GM18526 (cell line): ENCODE measurements around the gene B4GALNT4.

Experiments
- POLR2A ChIP-seq: IDR thresholded peaks from 3 replicates; pipeline ENCODE4 v1.6.1; 2011; ENCODE audit not compliant: insufficient read length; ENCODE audit errors: extremely low read depth

B4GALNT4 gene, protein sequence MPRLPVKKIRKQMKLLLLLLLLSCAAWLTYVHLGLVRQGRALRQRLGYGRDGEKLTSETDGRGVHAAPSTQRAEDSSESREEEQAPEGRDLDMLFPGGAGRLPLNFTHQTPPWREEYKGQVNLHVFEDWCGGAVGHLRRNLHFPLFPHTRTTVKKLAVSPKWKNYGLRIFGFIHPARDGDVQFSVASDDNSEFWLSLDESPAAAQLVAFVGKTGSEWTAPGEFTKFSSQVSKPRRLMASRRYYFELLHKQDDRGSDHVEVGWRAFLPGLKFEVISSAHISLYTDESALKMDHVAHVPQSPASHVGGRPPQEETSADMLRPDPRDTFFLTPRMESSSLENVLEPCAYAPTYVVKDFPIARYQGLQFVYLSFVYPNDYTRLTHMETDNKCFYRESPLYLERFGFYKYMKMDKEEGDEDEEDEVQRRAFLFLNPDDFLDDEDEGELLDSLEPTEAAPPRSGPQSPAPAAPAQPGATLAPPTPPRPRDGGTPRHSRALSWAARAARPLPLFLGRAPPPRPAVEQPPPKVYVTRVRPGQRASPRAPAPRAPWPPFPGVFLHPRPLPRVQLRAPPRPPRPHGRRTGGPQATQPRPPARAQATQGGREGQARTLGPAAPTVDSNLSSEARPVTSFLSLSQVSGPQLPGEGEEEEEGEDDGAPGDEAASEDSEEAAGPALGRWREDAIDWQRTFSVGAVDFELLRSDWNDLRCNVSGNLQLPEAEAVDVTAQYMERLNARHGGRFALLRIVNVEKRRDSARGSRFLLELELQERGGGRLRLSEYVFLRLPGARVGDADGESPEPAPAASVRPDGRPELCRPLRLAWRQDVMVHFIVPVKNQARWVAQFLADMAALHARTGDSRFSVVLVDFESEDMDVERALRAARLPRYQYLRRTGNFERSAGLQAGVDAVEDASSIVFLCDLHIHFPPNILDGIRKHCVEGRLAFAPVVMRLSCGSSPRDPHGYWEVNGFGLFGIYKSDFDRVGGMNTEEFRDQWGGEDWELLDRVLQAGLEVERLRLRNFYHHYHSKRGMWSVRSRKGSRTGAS

DNA sequence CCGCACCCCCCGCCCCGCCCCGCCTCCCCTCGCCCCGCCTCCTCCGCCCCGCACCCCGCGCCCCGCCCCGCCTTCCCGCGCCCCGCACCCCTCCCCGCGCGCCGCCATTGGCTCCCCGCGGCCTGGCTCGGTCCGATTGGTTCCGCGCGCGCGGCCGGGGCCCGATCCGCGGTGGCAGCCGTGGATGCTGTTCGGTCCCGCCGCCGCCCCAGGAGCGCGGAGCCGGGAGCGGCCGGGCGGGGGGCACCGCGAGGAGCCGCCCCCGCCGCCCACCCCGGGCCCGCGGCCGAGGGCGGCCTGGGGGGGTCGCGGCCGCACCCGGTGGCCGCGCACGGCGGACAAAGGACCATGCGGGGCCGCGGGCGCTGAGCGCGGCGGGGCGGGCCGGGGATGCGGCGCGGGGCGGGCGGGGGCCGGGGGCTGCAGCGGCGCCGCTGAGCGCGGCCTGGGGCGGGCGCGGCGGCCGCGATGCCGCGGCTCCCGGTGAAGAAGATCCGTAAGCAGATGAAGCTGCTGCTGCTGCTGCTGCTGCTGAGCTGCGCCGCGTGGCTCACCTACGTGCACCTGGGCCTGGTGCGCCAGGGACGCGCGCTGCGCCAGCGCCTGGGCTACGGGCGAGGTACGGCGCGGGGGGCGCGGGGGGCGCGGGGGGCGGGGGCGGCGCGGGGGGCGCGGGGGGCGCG is at the start of gene B4GALNT4:
Gene B4GALNT4, plus strand, starts transcription at position 164 of the 683 bp plus-strand sequence. Its CDS starts 305 bp downstream, at position 469.
- TF ChIP-seq POLR2A: no peak

DNA sequence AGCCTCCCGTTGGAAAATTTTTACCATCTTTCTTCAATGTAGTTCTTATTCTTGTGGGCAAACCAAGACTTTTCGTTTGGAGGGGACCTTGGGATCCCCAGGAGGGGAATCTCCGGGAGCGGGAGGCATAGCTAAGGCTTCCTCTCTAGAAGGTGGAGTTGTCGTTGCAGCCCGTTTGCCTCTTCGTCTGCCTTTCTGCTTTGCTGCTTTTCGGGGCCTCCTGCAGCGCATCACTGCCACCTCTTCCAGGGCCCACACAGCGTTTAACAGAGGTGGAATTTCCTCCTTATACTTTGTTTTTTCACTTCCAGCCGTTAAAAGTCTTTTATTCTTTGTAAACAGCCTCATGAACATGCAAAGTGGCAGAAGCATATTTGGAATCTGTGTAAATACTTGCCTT is 45.1 kb upstream of the B4GALNT4 start:
- no peak for TF ChIP-seq POLR2A

DNA sequence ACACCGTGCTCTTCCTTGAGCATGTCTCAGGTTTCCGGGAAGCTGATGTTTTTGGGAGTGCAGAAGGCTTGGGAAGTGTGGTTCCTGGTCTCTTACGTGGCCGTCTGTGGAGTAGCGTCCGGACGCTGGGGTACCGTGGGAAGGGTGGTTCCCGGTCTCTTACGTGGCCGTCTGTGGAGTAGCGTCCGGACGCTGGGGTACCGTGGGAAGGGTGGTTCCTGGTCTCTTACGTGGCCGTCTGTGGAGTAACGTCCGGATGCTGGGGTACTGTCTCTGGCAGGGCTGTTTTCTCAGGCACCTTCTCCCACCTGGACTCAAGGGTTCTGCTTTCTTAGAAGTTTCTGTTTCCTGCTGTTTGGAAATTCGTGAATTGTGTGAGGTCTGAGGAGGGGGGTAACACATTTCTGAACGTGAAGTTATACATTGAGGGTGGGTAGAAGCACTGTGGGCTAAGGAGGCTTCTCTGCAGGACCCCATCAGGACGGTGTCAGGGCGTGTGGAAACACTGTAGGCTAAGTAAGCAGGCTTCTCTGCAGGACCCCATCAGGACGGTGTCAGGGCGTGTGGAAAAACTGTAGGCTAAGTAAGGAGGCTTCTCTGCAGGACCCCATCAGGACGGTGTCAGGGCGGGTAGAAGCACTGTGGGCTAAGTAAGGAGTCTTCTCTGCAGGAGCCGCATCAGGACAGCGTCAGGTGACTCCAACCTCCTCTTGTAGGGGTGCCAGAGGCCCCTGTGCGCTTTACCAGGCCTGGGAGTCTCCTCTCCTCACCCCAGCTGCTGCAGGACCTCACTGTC is 43.3 kb upstream of the B4GALNT4 start:
- no peak for TF ChIP-seq POLR2A

DNA sequence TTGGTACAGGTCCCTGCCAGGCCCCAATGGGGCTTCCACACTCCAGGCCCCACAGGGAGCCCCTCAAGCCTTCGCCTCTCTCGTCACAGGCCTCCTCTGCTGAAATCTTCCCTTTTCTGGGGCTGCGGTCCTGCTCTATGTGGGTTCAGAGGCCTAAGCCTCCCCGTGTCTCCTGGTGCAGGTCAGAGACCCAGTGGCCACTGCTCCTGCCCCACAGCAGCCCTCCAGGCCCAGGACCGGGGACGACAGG is 42.8 kb upstream of the B4GALNT4 start:
- TF ChIP-seq POLR2A: no peak

DNA sequence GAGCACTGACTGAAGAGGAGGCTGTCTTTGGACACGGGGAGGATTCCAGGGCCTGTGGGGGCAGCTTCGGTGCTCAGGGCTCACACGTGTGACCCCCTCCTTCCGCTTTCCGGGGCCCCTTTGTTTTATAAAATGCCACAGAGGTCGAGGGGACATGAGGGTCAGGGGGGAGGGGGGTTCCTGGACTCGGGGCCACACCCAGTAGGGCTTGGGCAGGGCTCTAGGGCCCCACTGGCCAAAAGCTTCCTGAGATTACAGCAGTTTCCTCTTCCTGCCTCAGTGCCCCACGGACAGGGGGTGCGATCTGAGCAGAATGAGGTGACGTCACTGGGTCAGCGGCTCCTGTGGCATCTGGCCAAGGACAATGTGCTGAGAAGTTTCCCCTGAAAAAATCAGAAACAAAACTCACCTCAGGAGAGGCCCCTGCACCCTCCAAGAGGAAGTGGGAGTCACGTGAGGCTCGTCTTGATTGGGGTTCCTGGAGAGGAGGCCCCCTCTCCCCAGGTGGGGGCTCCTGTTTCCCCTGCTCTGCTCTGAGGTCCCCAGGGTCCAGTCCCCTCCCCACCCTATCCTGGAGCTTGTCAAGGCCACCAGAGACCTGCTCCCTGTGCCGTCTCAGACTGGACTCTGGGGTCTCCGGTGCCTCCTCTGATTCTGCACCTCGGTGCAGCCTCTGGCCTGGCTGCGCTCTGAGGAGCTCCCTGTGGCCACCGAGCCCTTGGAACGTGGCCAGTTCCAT is 42.3 kb upstream of the B4GALNT4 start:
- TF ChIP-seq POLR2A: peak; percentile 56

DNA sequence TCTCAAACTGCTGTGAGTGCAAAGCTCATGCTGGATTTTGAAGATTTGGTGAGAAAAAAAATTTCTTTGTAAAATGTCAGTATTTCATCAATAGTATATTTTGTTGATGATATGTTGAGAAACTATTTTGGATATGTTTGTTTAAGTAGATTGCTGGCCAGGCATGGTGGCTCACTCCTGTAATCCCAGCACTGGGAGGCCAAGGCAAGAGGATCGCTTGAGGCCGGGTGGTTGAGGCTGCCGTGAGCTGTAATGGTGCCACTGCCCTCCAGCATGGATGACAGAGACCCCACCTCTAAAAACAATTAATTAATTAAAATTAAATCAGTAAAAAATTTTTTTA is 41.7 kb upstream of the B4GALNT4 start:
- no peak for TF ChIP-seq POLR2A

DNA sequence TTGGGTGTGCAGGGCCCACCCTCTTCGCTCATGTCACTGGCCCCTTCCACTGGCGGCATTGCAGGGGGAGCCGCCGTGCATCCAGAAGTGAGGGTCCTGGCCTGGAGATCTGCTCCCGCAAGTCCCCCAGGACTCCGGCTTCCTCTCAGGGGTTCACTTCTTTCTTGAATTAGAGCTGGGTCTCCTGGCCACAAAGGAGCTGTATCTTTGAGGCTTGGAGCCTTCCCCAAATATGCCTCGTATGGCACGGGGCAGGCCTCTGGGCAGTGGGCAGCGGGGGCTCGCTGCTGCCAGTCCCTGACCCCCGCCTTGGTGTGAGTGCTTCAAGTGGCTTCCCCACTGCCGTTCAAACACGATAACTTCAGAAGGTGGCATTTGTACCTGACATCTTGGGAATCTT is 41.3 kb upstream of the B4GALNT4 start:
- no peak for TF ChIP-seq POLR2A

DNA sequence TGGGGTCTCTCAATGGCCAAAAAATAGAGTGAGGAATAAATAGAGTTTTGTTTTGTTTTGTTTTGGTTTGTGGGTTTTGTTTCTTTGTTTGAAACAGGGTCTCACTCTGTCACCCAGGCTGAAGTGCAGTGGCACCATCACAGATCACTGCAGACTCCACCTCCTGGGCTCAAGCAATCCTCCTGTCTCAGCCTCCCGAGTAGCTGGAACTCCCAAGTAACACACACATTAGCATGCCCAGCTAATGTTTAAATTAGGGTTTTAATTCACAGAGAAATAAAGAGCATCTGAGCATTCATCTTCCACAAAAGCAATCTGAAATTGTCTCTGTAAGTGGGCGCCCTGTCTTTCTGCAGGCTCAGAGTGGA is 39.4 kb upstream of the B4GALNT4 start:
- no peak for TF ChIP-seq POLR2A

DNA sequence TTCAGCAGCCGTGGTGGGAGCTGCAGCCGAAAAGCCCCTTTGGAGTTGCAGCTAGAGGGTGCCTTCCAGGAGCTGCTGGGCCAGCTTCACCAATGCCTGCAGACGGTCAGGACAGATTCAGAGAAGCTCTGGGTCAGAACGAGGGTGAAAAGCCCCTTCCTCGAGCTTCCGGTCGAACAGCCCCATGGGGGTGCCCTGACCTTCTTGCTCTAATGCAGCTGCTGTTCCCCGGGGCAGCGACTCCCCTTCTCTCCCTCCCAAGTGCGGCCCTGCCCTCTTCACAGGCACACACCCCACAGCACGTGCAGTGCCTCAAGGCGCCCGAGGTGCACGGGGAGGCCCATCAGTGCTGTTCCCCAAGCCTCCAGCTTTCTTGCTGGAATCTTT is 39.0 kb upstream of the B4GALNT4 start:
- no peak for TF ChIP-seq POLR2A

DNA sequence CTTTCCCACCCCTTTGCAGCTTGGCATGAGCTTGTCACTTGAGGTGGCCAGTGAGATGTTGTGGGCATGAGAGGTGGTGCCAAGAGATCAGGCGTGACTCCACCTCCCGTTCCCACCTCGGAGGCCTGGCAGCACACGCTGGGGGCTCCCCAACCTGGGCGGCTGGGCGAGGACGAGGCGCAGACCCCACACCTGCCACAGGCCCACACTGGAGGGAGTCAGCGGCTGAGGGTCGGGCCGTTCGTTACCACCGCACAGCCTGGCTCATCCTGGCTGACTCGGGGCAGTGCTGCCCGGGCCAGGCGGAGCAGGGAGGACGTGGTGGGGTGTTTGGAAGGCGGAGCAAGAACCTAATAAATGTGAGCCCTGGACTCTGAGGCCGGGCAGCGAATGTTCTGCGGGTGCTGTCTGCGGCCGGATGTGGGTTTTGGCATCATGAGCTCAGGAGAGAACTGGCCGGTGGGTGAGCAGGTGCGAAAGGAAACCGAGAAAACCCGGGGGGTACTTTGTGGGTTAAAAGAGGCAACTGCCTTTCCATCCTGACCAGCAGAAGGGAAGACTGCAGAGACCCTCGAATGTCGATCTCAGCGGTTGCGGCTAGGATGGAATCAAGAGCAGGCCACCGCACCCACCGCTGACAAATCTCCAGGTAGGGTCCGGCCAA is 38.5 kb upstream of the B4GALNT4 start:
- TF ChIP-seq POLR2A: no peak

DNA sequence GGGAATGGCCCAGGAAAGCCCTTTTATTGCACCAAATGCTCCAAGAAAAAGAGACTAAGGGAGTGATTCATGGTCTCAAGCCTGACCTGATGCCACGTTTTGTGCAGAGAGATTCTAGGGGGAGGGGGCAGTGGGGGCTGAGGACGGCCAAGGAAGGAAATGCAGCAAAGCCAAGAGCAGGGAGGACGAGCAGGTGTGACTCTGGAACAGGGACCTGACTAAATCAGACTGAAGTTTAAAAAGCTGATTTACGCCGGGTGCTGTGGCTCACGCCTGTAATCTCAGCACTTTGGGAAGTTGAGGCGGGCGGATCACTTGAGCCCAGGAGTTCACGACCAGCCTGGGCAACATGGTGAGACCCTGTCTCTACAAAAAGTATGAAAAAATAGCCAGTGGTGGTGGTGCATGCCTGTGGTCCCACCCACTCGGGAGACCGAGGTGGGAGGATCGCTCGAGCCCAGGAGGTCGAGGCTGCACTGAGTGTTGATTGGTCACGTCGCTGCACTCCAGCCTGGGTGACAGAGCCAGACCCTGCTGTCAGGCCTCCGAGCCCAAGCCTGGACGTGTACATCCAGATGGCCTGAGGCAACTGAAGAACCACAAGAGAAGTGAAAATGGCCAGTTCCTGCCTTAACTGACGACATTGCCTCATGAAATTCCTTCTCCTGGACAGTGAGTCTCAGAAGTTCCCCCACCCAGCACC is 37.8 kb upstream of the B4GALNT4 start:
- no peak for TF ChIP-seq POLR2A

DNA sequence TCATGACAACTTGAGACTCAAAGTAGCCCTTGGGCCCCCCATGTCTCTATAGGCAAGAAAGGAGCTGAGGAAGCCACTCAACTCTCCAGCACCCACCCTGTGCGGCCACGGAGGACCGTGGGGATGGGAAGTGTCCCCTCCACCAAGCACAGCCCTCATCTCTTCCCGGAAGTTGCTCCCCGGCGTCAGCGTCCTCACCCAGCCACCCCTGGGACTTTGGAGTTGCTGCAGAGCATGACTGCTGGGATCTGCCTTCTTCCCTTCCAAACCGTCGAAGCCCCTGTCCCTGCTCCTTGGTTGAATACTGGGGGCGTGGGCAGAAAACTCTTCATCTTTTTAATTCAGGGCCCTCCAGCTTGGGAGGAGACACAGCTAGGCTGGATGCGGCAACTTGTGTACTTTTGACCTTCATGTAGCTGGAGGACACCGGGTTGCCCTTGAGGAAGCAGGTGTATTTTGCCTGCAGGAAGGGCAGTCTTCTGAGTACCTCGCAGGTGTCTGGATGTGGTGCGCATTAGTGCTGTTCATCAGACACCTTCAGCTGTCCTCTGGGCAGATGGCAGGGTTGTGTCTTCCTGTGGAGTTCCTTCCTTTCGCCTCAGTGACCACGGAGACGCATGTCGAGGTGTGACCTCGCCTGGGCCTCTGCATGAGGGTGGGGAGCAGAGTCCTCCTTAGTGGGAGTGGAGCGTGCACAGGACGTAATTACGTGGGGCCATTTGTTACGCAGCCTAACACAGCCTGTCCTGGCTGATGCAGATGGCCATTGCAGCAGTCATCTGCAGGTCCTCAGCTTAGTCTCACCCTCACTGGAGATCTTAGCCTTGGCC is 36.4 kb upstream of the B4GALNT4 start:
- TF ChIP-seq POLR2A: no peak
